ENCODE results near the gene CDK7.

GRCh38 chr5:69231851-69232250 is 2.8 kb upstream of the CDK7 start:
- TF ChIP-seq AFF1 (IDR thresholded peaks at IDR 0.05; ENCODE audit: low read depth in 1 of 2, partially characterized antibody in 2 of 2) (no peak), EZH2 (IDR thresholded peaks at IDR 0.05; ENCODE audit: borderline replicate concordance, low read depth, low read length) (no peak), ELK3 (CRISPR knock-in tag; IDR thresholded peaks at IDR 0.05) (no peak), ZNF586 (CRISPR knock-in tag; conservative IDR thresholded peaks at IDR 0.05) (no peak), GATA2 (CRISPR knock-in tag; IDR thresholded peaks at IDR 0.05) (no peak)

All from K562 (cell line).